Neural progenitor cell (in vitro differentiated cells): ENCODE measurements around the gene OPCML. TPM values are rescaled to one million over a fixed set of nuclear protein-coding genes. Genes with fewer than 3 reads are reported as not detected.

Experiments
- DNase-seq: peaks from one replicate; pipeline ENCODE4 v3.0.0-alpha.2; 2016; ENCODE audit warnings: low spot score
- H2AFZ ChIP-seq: fragments of 200-600 bp; sonication (generic); replicated peaks from 2 replicates; pipeline ENCODE4 v1.6.1; 2016; ENCODE audit warnings: antibody characterized with exemption
- H3F3A ChIP-seq: fragments of 200-600 bp; sonication (generic); 2 replicates; pipeline ENCODE4 v1.6.1; 2016; ENCODE audit warnings: antibody characterized with exemption, low read depth
- H3K27ac ChIP-seq: fragments of 200-600 bp; sonication (generic); 2 replicates; pipeline ENCODE4 v1.5.1; 2016; ENCODE audit warnings: mild to moderate bottlenecking
- H3K27me3 ChIP-seq: fragments of 200-600 bp; sonication (generic); 2 replicates; pipeline ENCODE4 v1.6.1; 2016; ENCODE audit warnings: mild to moderate bottlenecking, moderate library complexity
- H3K36me3 ChIP-seq: fragments of 200-600 bp; sonication (generic); 2 replicates; pipeline ENCODE4 v1.5.1; 2016
- H3K4me1 ChIP-seq: fragments of 200-600 bp; sonication (generic); 2 replicates; pipeline ENCODE4 v1.6.1; 2016; ENCODE audit warnings: mixed run types
- H3K4me2 ChIP-seq: fragments of 200-600 bp; sonication (generic); 2 replicates; pipeline ENCODE4 v1.6.1; 2016
- H3K4me3 ChIP-seq: fragments of 200-600 bp; sonication (generic); 2 replicates; pipeline ENCODE4 v1.5.1; 2016
- H3K79me2 ChIP-seq: fragments of 200-600 bp; sonication (generic); 2 replicates; pipeline ENCODE4 v1.6.1; 2016; ENCODE audit warnings: low read depth
- H3K9ac ChIP-seq: fragments of 200-600 bp; sonication (generic); 2 replicates; pipeline ENCODE4 v1.6.1; 2016
- H3K9me3 ChIP-seq: fragments of 200-600 bp; sonication (generic); 2 replicates; pipeline ENCODE4 v1.5.1; 2016; ENCODE audit warnings: low read depth
- H4K20me1 ChIP-seq: fragments of 200-600 bp; sonication (generic); 2 replicates; pipeline ENCODE4 v1.6.1; 2016; ENCODE audit warnings: low read depth
- H3K27ac Mint-ChIP-seq: 3 replicates; pipeline ENCODE4 v1.8.0; 2021; ENCODE audit warnings: mixed read lengths
- H3K27me3 Mint-ChIP-seq: 2 replicates; pipeline ENCODE4 v1.8.0; 2022; ENCODE audit warnings: low read depth, mild to moderate bottlenecking, inconsistent platforms, moderate library complexity, mixed read lengths; ENCODE audit not compliant: insufficient read depth
- H3K36me3 Mint-ChIP-seq: 3 replicates; pipeline ENCODE4 v1.8.0; 2021; ENCODE audit warnings: mixed read lengths
- H3K4me1 Mint-ChIP-seq: 3 replicates; pipeline ENCODE4 v1.8.0; 2021; ENCODE audit warnings: mixed read lengths
- H3K4me3 Mint-ChIP-seq: 3 replicates; pipeline ENCODE4 v1.8.0; 2021; ENCODE audit warnings: mild to moderate bottlenecking, moderate library complexity, mixed read lengths
- H3K9me3 Mint-ChIP-seq: 3 replicates; pipeline ENCODE4 v1.8.0; 2020; ENCODE audit warnings: mixed read lengths
- EZH2 ChIP-seq: fragments of 200-600 bp; sonication (generic); IDR thresholded peaks from 2 replicates; pipeline ENCODE4 v1.6.1; 2017; ENCODE audit warnings: antibody characterized with exemption, mild to moderate bottlenecking, moderate library complexity
- EZH2phosphoT487 ChIP-seq: fragments of 200-600 bp; sonication (generic); IDR thresholded peaks from 2 replicates; pipeline ENCODE4 v1.6.1; 2017; ENCODE audit warnings: antibody characterized with exemption
- total RNA-seq: library from RNA; depleted of rRNA; stranded (reverse); fragments of >200 nt; gene quantifications from 2 replicates; pipeline ENCODE4 v1.2.3, GENCODE V29; 2015; ENCODE audit warnings: low replicate concordance
- TF ChIP-seq, protein P1 (sequence below): fragments of 200-600 bp; sonication (generic); IDR thresholded peaks from 2 replicates; pipeline ENCODE4 v1.5.1; 2017; ENCODE audit warnings: antibody characterized with exemption, mild to moderate bottlenecking

OPCML gene
- total RNA-seq, 1 donor from 2014 or later: 0.02 TPM

DNA sequence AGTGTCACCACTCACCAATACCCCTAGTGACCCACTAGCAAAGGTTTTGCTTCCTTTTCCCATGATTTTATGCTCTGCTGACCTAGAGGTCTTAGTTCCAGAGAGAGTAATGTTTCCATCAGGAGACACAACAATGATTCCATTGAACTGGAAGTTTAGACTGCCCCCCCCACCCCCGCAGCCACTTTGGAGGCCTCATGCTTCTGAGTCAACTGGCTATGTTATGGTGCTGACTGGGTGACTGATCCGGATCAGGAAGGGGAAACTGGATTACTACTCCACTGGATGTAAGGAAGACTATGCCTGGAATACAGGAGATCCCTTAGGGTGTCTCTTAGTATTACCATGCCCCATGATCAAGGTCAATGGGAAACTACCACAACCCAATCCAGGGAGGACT, 633.6 kb downstream of the OPCML start:
- Histone ChIP-seq H3K27ac (no peak overlapping the region), H4K20me1 (no peaks in the 10 kb centered on the region), H3F3A (no peaks in the 10 kb centered on the region), H3K4me2 (no peak overlapping the region), H3K9me3 (no peaks in the 10 kb centered on the region), H3K79me2 (no peaks in the 10 kb centered on the region), H3K27me3 (no peaks in the 10 kb centered on the region), H3K9ac (no peak overlapping the region), H3K4me1 (peaks cover 9% of the 10 kb centered on the region), H2AFZ (no peak overlapping the region), H3K4me3 (no peak overlapping the region), H3K36me3 (no peaks in the 10 kb centered on the region)
- Mint-ChIP-seq H3K4me3 (no peak overlapping the region), H3K4me1 (peaks cover 14% of the 10 kb centered on the region), H3K36me3 (peaks cover 2% of the 10 kb centered on the region), H3K9me3 (peaks cover 5% of the 10 kb centered on the region), H3K27me3 (peaks cover 2% of the 10 kb centered on the region), H3K27ac (no peak overlapping the region)
- DNase-seq: no peak
- no peak for TF ChIP-seq EZH2
- no peak for TF ChIP-seq EZH2phosphoT487
- TF ChIP-seq, protein P1, sequence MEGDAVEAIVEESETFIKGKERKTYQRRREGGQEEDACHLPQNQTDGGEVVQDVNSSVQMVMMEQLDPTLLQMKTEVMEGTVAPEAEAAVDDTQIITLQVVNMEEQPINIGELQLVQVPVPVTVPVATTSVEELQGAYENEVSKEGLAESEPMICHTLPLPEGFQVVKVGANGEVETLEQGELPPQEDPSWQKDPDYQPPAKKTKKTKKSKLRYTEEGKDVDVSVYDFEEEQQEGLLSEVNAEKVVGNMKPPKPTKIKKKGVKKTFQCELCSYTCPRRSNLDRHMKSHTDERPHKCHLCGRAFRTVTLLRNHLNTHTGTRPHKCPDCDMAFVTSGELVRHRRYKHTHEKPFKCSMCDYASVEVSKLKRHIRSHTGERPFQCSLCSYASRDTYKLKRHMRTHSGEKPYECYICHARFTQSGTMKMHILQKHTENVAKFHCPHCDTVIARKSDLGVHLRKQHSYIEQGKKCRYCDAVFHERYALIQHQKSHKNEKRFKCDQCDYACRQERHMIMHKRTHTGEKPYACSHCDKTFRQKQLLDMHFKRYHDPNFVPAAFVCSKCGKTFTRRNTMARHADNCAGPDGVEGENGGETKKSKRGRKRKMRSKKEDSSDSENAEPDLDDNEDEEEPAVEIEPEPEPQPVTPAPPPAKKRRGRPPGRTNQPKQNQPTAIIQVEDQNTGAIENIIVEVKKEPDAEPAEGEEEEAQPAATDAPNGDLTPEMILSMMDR: no peak

DNA sequence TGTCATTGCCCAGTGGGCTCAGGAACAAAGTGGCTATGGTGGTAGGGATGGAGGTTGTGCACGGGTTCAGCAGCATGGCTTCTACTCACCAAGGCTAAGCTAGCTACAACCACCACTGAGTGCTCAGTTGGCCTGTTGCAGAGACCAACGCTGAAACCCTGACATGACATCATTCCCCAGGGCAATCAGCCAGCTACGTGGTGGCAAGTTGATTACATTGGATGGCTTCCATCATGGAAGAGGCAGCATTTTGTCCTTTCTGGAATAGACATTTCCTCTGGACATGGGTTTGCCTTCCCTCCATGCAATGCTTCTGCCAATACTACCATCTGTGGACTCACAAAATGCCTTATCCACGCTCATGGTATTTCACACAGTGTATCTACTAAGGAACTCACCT, 634.3 kb downstream of the OPCML start:
- H2AFZ ChIP-seq: no peak overlapping the region
- H3K9ac ChIP-seq: no peak overlapping the region
- H3K4me3 Mint-ChIP-seq: no peak overlapping the region
- H4K20me1 ChIP-seq: no peaks in the 10 kb centered on the region
- no peak for DNase-seq
- H3K9me3 Mint-ChIP-seq: peaks cover 5% of the 10 kb centered on the region
- H3K27ac ChIP-seq: no peak overlapping the region
- no peaks in the 10 kb centered on the region for H3K36me3 ChIP-seq
- H3K4me3 ChIP-seq: no peak overlapping the region
- H3K9me3 ChIP-seq: no peaks in the 10 kb centered on the region
- H3K27ac Mint-ChIP-seq: no peak overlapping the region
- peaks cover 2% of the 10 kb centered on the region for H3K27me3 Mint-ChIP-seq
- peaks cover 2% of the 10 kb centered on the region for H3K36me3 Mint-ChIP-seq
- H3K4me2 ChIP-seq: no peak overlapping the region
- no peaks in the 10 kb centered on the region for H3K79me2 ChIP-seq
- H3K4me1 Mint-ChIP-seq: peaks cover 14% of the 10 kb centered on the region
- TF ChIP-seq, protein P1: no peak
- no peak for TF ChIP-seq EZH2phosphoT487
- no peak for TF ChIP-seq EZH2
- no peaks in the 10 kb centered on the region for H3K27me3 ChIP-seq
- peaks cover 9% of the 10 kb centered on the region for H3K4me1 ChIP-seq
- H3F3A ChIP-seq: no peaks in the 10 kb centered on the region

DNA sequence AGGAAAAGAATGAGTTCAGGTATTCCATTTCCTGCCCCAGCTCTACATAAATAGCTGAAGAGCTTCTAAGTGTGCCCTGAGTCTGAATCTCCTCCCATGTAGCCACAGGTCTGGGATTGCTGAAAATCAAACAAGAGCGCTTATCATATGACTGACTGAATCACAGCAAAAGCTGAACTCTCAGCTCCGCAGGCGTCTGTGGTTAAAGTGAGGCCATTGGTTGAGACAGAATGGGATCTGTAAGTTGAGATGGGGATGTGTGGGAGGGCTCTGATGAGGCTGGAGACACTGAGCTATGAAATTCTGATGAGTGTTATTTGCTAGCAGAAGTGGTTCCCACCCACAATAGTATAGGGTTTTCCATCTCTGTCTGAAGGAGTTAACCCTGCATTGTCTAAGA, 637.0 kb downstream of the OPCML start:
- Mint-ChIP-seq H3K27me3 (peaks cover 2% of the 10 kb centered on the region), H3K27ac (no peak overlapping the region), H3K4me1 (peaks cover 6% of the 10 kb centered on the region), H3K4me3 (no peak overlapping the region), H3K36me3 (no peaks in the 10 kb centered on the region), H3K9me3 (peaks cover 7% of the 10 kb centered on the region)
- TF ChIP-seq EZH2: no peak
- TF ChIP-seq EZH2phosphoT487: no peak
- TF ChIP-seq, protein P1: no peak
- no peak overlapping the region for H3K27ac ChIP-seq
- H3K9me3 ChIP-seq: no peaks in the 10 kb centered on the region
- no peak for DNase-seq
- peaks cover 9% of the 10 kb centered on the region for H3K4me1 ChIP-seq
- H3K79me2 ChIP-seq: no peaks in the 10 kb centered on the region
- no peak overlapping the region for H3K4me2 ChIP-seq
- H3K4me3 ChIP-seq: no peak overlapping the region
- no peaks in the 10 kb centered on the region for H3K27me3 ChIP-seq
- no peaks in the 10 kb centered on the region for H3K36me3 ChIP-seq
- H3F3A ChIP-seq: no peaks in the 10 kb centered on the region
- H3K9ac ChIP-seq: no peak overlapping the region
- H2AFZ ChIP-seq: no peak overlapping the region
- H4K20me1 ChIP-seq: no peaks in the 10 kb centered on the region
